Testis (tissue), 3 donors: ENCODE measurements around the gene MSI2. TPM values are rescaled to one million over a fixed set of nuclear protein-coding genes. Genes with fewer than 3 reads are reported as not detected.

Source experiments
- DNase-seq: peaks from one replicate; pipeline ENCODE4 v3.0.0-alpha.2; 2019
- H3K27ac ChIP-seq, 2 donors: fragments of 200-600 bp; sonication (generic); one replicate each; pipeline ENCODE4 v1.5.1; 2019
- H3K27me3 ChIP-seq: fragments of 200-600 bp; sonication (generic); one replicate; pipeline ENCODE4 v1.5.1; 2019
- H3K36me3 ChIP-seq: fragments of 200-600 bp; sonication (generic); one replicate; pipeline ENCODE4 v1.5.1; 2017; ENCODE audit warnings: low read depth; ENCODE audit errors: missing control alignments
- H3K4me1 ChIP-seq: fragments of 200-600 bp; sonication (generic); one replicate; pipeline ENCODE4 v1.5.1; 2019
- H3K4me3 ChIP-seq, 2 donors: fragments of 200-600 bp; sonication (generic); one replicate each; pipeline ENCODE4 v1.5.1; 2017 to 2019
- H3K9me3 ChIP-seq: fragments of 200-600 bp; sonication (generic); one replicate; pipeline ENCODE4 v1.5.1; 2017
- CTCF ChIP-seq, 3 experiments: fragments of 450-650 bp in 2 of 3; fragments of 200-600 bp in 1 of 3; sonication (generic) in 1 of 3; IDR thresholded peaks; one replicate each; pipeline ENCODE4 v1.5.1; 2016 to 2019; ENCODE audit warnings: antibody characterized with exemption in 3 of 3, mild to moderate bottlenecking in 2 of 3, moderate library complexity in 1 of 3
- POLR2A ChIP-seq: fragments of 450-650 bp; IDR thresholded peaks from one replicate; pipeline ENCODE4 v1.6.1; 2017; ENCODE audit warnings: antibody characterized with exemption, mild to moderate bottlenecking, moderate library complexity
- WGBS, 2 donors: methylation state at CpG; one replicate each; pipeline ENCODE4 v1.1.5; 2018; 5-methylcytosine and 5-hydroxymethylcytosine counted together
- intact Hi-C: fragments of 100-400 bp; cut with DNase I; formaldehyde crosslinking; loops from one replicate; pipeline ENCODE4 v1.15.1; 2023; ENCODE audit warnings: low total_unique reads
- polyA plus RNA-seq: library from polyadenylated mRNA; stranded (reverse); fragments of 350-450 nt; fragmentation: Illumina TruSeq; extraction: RNeasy Lipid Tissue Mini Kit (QIAGEN cat#74804); gene quantifications from one replicate; pipeline ENCODE4 v1.2.3, GENCODE V29; 2014; ENCODE audit warnings: low read depth, low replicate concordance; ENCODE audit not compliant: insufficient read depth
- total RNA-seq, 2 donors: library from RNA; depleted of rRNA; stranded (reverse); fragments of >200 nt; gene quantifications; one replicate each; pipeline ENCODE4 v1.2.3, GENCODE V29; 2016

The MSI2 gene
- total and polyA plus RNA-seq, 3 donors from 2014 or later = 46.5 to 106 (median 76.6) TPM

- H3K4me1 ChIP-seq = peaks cover 13% of the 10 kb centered on the region
Observed at GRCh38 chr17:57665696-57666095, 409.4 kb downstream of the MSI2 start.

GRCh38 chr17:57666201-57666870 is 410.0 kb downstream of the MSI2 start:
- intact Hi-C loops = no loop called here
- H3K4me1 ChIP-seq = peaks cover 13% of the 10 kb centered on the region
- H3K27me3 ChIP-seq = no peaks in the 10 kb centered on the region
- TF ChIP-seq CTCF (IDR thresholded peaks at IDR 0.05) (no peak), POLR2A (no peak)
- peak; percentile 12 for DNase-seq
- no peak overlapping the region for H3K4me3 ChIP-seq
- WGBS, 2 donors = 75 to 89% methylated on average over 3 to 5 of the region's 5 CpGs
- no peaks in the 10 kb centered on the region for H3K9me3 ChIP-seq
- H3K27ac ChIP-seq = peak overlapping the region in 1 of 2 donors; percentile 12
- H3K36me3 ChIP-seq = no peaks in the 10 kb centered on the region

More at GRCh38 chr17:57665696-57666095, 409.4 kb downstream of the MSI2 start:
- no peak for DNase-seq
- Histone ChIP-seq H3K9me3 (no peaks in the 10 kb centered on the region), H3K36me3 (no peaks in the 10 kb centered on the region), H3K27ac (peak overlapping the region in 1 of 2 donors; percentile 12), H3K27me3 (no peaks in the 10 kb centered on the region), H3K4me3 (no peak overlapping the region)
- intact Hi-C loops = no loop called here
- no peak for TF ChIP-seq CTCF (IDR thresholded peaks at IDR 0.05)
- TF ChIP-seq POLR2A = no peak
- 54 to 63% methylated on average over 4 of the region's 4 CpGs for WGBS, 2 donors

- H3K4me3 ChIP-seq = no peak overlapping the region
- H3K4me1 ChIP-seq = peaks cover 13% of the 10 kb centered on the region
- no peaks in the 10 kb centered on the region for H3K36me3 ChIP-seq
- intact Hi-C loops = no loop called here
- TF ChIP-seq CTCF (IDR thresholded peaks at IDR 0.05) (no peak), POLR2A (no peak)
- no peaks in the 10 kb centered on the region for H3K9me3 ChIP-seq
- H3K27ac ChIP-seq = no peak overlapping the region
- DNase-seq = peak; percentile 10
- H3K27me3 ChIP-seq = no peaks in the 10 kb centered on the region
- 78 to 92% methylated on average over 6 of the region's 6 CpGs for WGBS, 2 donors
Observed at GRCh38 chr17:57666946-57667345, 410.6 kb downstream of the MSI2 start.

GRCh38 chr17:57667461-57667923 is 411.2 kb downstream of the MSI2 start:
- no peaks in the 10 kb centered on the region for H3K27me3 ChIP-seq

More at GRCh38 chr17:57667461-57667923, 411.2 kb downstream of the MSI2 start:
- peak; percentile 14 for DNase-seq
- Histone ChIP-seq H3K4me3 (no peak overlapping the region), H3K9me3 (no peaks in the 10 kb centered on the region), H3K4me1 (peaks cover 13% of the 10 kb centered on the region), H3K36me3 (no peaks in the 10 kb centered on the region), H3K27ac (no peak overlapping the region)
- intact Hi-C loops = no loop called here
- no peak for TF ChIP-seq CTCF (IDR thresholded peaks at IDR 0.05)
- TF ChIP-seq POLR2A = no peak
- WGBS, 2 donors = 73 to 74% methylated on average over 6 of the region's 6 CpGs
